ENCODE data around the gene PIGC. TPM values are rescaled to one million over a fixed set of nuclear protein-coding genes. Genes with fewer than 3 reads are reported as not detected.
A peak's percentile ranks its signal among the peaks of the same experiment; 100 is the strongest.

The PIGC gene
- total and polyA plus RNA-seq, 10 of the 15 experiments (the other 5 are each of a cell fraction or from before 2014, with no cell fraction given), result 11.0 to 37.3 (median 19.6) TPM

GRCh38 chr1:172394141-172394751 lies 49.6 kb downstream of the PIGC start (continued):
- TF ChIP-seq, protein P1, sequence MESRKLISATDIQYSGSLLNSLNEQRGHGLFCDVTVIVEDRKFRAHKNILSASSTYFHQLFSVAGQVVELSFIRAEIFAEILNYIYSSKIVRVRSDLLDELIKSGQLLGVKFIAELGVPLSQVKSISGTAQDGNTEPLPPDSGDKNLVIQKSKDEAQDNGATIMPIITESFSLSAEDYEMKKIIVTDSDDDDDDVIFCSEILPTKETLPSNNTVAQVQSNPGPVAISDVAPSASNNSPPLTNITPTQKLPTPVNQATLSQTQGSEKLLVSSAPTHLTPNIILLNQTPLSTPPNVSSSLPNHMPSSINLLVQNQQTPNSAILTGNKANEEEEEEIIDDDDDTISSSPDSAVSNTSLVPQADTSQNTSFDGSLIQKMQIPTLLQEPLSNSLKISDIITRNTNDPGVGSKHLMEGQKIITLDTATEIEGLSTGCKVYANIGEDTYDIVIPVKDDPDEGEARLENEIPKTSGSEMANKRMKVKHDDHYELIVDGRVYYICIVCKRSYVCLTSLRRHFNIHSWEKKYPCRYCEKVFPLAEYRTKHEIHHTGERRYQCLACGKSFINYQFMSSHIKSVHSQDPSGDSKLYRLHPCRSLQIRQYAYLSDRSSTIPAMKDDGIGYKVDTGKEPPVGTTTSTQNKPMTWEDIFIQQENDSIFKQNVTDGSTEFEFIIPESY (IDR thresholded peaks at IDR 0.05), result no peak
- TF ChIP-seq TCF3 (IDR thresholded peaks at IDR 0.05; ENCODE audit: borderline replicate concordance, insufficient read depth, low read depth, low read length) (no peak), BACH1 (IDR thresholded peaks at IDR 0.05; ENCODE audit: borderline replicate concordance) (no peak), ESRRA (IDR thresholded peaks at IDR 0.05; ENCODE audit: low read length) (no peak), RUNX3 (IDR thresholded peaks at IDR 0.05; ENCODE audit: low read length) (peak; percentile 66), ASH2L (IDR thresholded peaks at IDR 0.05; ENCODE audit: borderline replicate concordance, low read depth) (no peak), BRCA1 (IDR thresholded peaks at IDR 0.05; ENCODE audit: low read depth, low read length) (no peak), MTA2 (IDR thresholded peaks at IDR 0.05; ENCODE audit: low read depth) (no peak), CREM (IDR thresholded peaks at IDR 0.05; ENCODE audit: low read depth) (no peak), SRF (IDR thresholded peaks at IDR 0.05; ENCODE audit: low read depth in 2 of 2, low read length in 2 of 2) (no peak), EZH2 (IDR thresholded peaks at IDR 0.05; ENCODE audit: borderline replicate concordance, control insufficient read depth, low read depth, low read length) (no peak), SREBF1 (IDR thresholded peaks at IDR 0.05; ENCODE audit: low read length) (no peak), POLR2AphosphoS2 (IDR thresholded peaks at IDR 0.05; ENCODE audit: low read depth, low read length) (no peak), IRF5 (IDR thresholded peaks at IDR 0.05; ENCODE audit: borderline replicate concordance) (no peak), PRDM15 (CRISPR knock-in tag; IDR thresholded peaks at IDR 0.05) (no peak), POU2F2 (IDR thresholded peaks at IDR 0.05; ENCODE audit: borderline replicate concordance, low read depth, low read length) (no peak), EED (IDR thresholded peaks at IDR 0.05; ENCODE audit: low read depth) (peak; percentile 73), HCFC1 (IDR thresholded peaks at IDR 0.05; ENCODE audit: low read length) (no peak), LARP7 (IDR thresholded peaks at IDR 0.05) (0 out of 2 replicates have a peak, but pooled peaks have one; percentile 36)
- TF ChIP-seq, protein P2, sequence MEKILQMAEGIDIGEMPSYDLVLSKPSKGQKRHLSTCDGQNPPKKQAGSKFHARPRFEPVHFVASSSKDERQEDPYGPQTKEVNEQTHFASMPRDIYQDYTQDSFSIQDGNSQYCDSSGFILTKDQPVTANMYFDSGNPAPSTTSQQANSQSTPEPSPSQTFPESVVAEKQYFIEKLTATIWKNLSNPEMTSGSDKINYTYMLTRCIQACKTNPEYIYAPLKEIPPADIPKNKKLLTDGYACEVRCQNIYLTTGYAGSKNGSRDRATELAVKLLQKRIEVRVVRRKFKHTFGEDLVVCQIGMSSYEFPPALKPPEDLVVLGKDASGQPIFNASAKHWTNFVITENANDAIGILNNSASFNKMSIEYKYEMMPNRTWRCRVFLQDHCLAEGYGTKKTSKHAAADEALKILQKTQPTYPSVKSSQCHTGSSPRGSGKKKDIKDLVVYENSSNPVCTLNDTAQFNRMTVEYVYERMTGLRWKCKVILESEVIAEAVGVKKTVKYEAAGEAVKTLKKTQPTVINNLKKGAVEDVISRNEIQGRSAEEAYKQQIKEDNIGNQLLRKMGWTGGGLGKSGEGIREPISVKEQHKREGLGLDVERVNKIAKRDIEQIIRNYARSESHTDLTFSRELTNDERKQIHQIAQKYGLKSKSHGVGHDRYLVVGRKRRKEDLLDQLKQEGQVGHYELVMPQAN (conservative IDR thresholded peaks at IDR 0.05), result no peak
- TF ChIP-seq, protein P3, sequence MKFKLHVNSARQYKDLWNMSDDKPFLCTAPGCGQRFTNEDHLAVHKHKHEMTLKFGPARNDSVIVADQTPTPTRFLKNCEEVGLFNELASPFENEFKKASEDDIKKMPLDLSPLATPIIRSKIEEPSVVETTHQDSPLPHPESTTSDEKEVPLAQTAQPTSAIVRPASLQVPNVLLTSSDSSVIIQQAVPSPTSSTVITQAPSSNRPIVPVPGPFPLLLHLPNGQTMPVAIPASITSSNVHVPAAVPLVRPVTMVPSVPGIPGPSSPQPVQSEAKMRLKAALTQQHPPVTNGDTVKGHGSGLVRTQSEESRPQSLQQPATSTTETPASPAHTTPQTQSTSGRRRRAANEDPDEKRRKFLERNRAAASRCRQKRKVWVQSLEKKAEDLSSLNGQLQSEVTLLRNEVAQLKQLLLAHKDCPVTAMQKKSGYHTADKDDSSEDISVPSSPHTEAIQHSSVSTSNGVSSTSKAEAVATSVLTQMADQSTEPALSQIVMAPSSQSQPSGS (IDR thresholded peaks at IDR 0.05; ENCODE audit: low read length), result no peak

All from GM12878 (cell line).